GM20431 (cell line): ENCODE results near the gene SLC18A2.
"Not testable (repeated sequence)": the region's sequence is repeated elsewhere in the genome, so short reads cannot be mapped to it uniquely, and the experiment has no call there.

Source experiments
- in situ Hi-C: fragments of 300-500 bp; cut with MseI, MboI; formaldehyde crosslinking; loops from one replicate; pipeline ENCODE4 v1.15.0; 2020; ENCODE audit warnings: low sequenced_read_pairs; ENCODE audit not compliant: unreplicated experiment

Gene SLC18A2

DNA sequence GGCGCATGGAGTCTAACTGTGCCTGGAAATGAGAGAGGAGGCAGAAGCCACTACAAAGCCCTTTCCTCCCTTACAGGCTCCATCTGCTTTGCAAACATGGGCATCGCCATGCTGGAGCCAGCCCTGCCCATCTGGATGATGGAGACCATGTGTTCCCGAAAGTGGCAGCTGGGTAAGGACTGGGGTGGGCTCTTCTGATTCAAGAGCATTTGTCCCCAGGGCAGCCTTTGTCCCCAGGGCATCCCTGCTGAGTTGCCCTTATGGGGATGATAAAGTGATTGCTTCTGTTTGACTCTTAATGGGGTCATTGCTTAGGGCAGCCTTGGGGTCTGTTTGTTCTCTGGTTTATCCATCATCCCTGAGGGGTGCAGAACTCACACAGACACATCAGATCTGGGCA, 16.8 kb downstream of the SLC18A2 start:
- in situ Hi-C loops: no loop called here

DNA sequence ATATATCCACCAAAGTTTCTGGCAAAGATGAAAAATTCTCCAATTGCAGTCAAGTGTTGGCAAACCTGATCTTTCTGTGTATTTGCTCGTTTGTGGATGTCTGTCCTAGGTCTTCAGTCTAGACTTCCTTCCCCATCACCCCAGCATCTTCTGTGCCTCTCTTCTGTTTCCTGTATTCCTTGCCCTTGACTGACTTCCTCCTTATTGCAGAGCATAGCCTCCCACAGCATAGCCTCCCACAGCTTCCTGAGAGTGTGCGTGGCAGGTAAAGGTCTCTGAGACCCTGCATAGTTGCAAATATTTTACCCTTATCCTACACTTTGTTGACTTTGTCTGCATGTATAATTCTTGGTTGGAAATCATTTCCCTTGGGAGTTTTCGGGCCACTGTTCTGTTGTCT, 18.4 kb downstream of the SLC18A2 start:
- in situ Hi-C loops: no loop called here

DNA sequence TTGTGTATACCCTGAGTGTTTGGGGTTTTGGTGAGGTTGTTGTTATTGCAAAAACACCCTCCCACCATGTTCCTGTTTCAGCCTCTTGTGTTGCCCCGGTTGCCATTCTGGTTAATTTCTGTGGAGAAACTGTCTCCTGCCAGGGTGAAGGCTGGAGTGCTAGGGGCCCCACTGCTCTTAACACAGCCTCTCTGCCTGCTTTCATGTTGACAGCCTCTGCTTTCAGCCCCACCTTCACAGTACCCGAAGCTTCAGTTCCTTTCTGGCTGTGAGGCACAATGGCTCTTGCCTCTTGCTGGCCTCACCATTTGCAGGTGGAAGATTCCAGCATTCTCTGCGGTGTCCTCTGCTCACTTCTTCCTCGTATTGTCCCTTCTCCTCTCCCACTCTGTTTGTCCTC, 19.2 kb downstream of the SLC18A2 start:
- in situ Hi-C loops: no loop called here

DNA sequence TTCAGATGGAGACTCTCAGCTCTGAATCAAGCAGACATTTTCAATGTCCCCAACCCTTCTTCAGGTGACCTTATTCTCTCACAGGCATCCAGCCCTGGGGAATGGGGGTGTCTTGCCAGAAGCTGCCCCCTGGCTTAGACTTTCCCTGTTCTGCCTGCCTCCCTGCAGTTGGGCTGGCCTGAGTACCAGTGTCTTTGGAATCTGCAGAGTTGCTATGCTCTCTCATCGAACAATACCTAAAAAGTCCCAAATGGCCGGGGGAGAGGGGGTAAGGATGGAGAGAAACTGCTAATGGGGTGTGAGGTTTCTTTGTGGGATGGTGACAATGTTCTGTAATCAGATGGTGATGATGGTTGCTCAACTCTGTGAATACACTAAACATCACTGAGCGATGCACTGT, 20.6 kb downstream of the SLC18A2 start:
- in situ Hi-C loops: no loop called here

DNA sequence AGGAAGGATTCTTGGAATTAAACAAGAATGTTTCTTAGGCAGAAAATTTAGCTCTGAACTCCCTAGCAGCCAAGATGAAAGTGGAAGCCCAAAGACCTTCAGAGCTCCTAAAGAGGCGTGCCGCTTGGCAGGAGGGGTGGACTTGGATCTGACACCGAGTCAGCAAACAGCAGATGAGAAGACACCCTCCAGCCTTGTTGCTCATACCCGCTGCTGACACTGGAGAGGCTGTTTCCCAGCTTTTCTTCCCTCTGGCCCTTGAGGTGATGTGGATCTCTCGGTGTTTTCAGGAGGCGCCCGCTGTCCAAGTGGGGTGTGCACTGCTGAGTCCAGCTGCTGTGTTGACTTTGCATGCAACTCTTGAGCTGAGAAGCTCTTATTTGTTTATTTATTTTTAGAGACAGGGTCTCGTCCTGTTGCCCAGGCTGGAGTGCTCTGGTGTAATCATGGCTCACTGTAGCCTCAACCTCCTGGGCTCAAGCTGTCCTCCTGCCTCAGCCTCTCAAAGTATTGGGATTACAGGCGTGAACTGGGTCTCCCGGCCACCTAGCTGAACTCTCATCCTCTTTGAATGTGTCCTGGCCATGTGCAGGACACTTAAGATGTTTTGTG, 21.5 kb downstream of the SLC18A2 start:
- in situ Hi-C loops: no loop called here

DNA sequence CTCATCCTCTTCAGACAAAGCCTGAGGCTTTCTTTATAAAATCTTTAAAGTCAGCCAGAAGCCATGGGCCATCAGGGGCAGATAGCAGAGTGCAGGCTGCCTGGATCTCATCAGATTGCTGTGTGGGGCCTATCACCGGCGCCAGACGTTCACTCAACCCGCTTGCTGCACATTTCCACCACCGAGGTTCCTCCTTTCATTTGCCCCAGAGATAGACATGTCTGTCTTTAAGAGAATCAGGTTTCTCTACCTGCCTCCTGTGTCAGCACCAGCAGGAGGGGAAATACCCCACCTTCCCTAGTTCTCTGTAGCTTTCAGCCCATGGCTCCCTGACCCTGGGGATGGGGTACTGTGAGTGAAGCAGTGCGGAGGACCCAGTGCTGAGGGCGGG, 22.0 kb downstream of the SLC18A2 start:
- in situ Hi-C loops: no loop called here

DNA sequence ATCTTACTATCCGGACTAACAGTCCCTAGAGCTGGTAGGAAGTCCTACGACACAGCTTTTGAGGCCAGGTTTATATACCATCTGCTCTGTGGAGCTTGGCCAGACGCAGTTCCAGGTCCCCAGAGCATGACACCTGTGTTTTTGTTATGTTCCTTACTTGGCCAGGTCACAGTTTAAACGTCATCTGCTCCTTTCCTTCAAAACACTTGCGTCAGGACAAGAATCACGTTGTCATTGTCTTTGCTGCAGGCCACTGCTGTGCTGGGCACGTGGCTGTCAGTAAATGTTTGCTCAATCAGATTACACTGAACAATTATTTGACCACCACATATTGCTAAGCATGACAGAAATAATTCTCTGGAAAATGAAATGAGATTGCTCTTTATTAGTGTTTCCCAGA, 23.9 kb downstream of the SLC18A2 start:
- in situ Hi-C loops: no loop called here

DNA sequence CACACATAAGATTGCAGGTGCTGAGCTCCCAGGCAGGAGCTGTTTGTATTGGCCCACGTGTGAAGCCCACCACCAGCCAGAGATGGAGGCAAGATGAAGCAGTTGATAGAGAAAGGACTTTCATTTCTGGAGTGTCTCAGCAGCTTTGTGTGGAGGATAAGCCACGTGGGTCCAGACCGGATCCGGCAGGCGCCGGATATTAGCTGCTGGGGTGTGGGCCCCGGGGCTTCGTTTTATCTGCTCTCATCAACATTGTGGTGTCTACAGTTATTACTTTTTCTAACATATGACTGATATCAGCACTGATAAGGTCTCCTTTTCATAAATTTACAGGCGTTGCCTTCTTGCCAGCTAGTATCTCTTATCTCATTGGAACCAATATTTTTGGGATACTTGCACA, 25.5 kb downstream of the SLC18A2 start:
- in situ Hi-C loops: no loop called here

DNA sequence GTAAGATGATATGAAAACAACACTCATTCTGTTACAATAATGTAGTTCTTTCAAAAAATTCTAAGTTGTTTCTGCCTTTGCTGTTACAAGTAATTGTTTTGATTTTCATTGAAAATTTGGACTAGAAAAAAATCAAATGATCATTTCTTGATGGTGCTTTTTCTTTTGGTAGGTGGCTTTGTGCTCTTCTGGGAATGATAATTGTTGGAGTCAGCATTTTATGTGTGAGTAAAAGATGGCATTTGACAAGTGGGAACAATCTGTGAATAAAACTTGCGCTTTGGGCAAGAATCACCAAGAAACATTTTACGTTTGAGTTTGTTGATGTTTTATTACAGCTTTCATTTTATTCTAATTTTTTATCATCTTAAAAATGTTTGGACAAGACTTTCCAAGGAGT, 25.9 kb downstream of the SLC18A2 start:
- in situ Hi-C loops: no loop called here

DNA sequence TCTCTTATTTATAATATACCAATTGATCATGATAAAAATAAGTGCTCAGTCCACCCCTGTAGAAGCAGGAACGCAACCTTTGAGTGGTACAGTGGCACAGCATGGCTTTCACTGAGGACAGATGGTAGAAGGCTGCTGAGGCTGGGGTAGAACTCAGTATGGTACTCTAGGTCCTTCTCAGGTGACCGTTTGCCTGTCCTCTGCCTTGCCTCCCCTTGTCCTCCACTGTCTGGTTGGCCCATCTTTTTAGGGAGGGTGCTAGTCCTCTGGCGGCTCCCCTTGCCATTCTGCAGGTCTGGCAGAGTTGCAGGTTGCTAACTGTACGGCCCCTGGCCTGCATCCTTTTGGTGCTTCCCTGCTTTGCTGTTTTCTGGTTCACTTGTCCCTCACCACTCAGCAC, 27.3 kb downstream of the SLC18A2 start:
- in situ Hi-C loops: no loop called here

DNA sequence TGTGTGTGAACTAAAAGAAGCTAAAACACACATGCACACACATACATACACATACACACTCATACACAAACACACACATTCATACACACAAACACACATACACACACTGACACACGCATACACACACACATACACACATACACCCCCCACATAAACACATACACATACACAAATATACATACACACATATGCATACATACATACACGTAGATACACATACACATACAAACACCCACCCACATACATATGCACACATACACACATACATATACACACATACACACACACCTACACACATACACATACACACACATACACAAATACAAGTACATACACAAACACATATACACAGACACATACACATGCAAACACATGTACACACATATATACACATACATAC, 28.0 kb downstream of the SLC18A2 start:
- in situ Hi-C loops: no loop called here

DNA sequence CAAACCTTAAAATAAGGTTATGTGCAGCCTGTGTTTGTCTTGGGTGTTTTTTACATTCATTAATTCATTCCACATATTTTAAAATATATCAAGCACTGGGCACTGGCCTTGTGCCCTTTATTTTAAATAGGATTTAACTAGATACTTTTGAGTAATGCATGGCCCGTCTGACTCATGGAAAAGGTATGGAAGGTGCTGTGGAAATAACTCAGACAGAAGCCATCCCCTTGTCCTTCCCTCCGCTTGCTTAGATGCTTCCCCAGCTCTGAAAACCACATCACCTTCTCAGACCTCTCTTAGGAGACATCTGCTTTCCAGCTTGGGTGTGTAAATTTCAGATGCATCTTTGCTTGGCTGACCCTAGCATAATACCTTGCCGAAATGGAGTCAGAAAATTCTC, 30.5 kb downstream of the SLC18A2 start:
- in situ Hi-C loops: no loop called here

DNA sequence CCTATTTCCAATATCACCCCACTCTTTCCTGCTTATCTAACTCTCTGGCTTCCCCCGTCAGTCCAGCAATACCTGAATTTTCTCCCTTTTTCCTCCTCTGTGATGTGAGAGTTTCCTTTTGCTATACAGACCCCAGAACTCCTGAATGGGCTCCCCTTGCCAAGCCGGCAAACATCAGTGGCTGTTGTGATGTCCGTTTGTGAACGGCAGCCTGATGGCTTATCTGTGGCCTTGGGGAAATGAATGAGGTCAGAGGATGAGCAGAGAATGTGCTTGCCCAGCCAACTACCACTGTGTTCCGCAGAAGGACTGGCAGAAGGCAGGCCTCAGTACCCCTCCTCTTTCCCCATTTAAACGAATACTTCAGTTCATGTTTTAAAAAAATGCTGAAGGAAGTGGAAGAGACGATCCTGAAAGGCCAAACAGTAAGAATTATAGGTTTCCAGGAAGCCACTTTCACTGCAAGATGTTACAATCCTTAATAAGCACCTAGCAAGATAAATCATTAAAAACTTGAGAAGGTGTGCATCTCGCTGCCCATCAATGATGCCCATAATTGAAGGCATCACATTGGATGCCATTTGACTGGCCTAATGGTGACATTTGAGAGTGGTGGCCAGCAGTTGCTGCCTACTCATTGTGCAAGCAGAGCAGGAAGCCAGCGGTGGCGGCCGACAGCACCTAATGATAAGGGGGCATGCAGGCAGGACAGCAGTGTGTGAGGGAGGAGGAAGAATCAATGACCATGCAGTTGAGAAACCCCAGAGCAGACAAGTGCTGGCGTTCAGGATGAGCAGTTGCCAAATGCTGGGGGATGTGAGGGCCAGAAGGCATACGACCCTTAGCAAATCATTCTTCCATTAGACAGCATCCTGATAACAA, 31.5 kb downstream of the SLC18A2 start:
- in situ Hi-C loops: no loop called here

DNA sequence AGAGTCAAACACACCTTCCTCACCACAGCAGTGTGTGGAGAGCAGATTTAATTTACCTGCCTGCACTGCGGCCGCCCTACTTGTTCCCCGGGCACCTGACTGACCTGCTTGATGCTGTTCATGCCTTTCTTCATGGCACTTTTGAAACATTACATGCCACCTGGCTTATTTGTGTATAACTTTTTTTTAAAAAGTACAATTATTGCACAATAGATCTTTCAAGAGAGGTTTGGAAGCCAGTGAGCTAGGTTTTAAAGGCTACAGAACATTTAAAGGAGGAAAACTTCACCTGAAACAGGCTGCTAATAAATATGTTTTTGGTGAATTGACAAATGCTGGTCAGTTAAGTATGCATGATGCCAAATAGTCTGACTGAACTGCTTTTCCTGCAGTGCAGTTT, 33.1 kb downstream of the SLC18A2 start:
- in situ Hi-C loops: no loop called here

DNA sequence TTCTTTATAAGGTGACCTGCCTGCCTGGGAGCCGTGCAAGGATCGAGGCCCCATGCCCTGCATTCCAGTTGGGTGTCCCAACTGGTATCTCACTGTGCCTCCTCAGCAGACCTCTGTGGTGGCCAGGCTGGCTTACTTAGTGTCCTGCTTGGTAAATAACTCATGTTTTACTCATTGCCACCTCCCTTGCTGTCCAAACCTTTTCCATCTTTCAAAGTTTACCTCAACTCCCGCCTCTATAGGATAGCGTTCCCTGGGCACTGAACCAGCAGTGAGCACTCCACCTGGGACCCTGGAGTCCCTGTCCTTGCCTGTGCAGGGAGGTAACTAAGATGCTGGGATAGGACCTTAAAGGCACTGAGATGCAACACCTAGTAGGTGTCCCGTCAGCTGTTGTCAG, 33.6 kb downstream of the SLC18A2 start:
- in situ Hi-C loops: no loop called here

DNA sequence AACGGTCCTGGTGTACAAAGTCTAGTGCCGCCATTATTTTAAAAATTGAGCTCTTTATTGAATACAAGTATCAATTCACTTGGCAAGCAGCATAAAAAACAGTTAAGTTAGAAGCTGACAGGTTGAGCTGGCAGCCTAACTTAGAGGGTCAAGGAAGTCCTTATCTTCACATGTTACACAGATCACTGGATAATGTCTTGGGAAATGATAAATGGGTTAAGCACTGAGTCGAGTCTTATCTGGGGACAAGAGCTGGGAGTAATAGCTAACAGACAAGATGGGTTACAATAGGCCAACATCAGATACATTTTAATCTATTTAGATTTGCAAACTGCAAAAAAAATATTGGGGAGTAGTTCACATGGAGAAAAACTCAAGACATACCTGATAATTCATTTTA, 34.2 kb downstream of the SLC18A2 start:
- in situ Hi-C loops: no loop called here

DNA sequence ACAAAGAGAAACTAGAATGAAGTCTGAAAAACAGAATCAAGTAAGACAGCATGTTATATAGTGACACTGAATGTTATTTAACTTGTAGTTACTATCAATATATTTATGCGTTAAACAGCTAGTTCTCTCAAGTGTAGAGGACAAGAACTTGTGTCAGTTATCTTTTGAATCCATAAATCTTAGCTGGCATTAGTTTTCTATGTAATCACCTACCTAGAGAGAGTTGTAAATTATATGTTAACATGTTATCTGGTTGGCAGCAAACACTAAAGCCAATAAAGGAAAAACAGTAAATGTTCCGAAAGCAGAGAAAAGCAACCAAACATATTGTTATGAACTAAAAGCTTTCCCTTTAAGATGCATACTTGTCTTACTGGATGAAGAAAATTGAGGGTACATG, 36.8 kb downstream of the SLC18A2 start:
- in situ Hi-C loops: no loop called here

DNA sequence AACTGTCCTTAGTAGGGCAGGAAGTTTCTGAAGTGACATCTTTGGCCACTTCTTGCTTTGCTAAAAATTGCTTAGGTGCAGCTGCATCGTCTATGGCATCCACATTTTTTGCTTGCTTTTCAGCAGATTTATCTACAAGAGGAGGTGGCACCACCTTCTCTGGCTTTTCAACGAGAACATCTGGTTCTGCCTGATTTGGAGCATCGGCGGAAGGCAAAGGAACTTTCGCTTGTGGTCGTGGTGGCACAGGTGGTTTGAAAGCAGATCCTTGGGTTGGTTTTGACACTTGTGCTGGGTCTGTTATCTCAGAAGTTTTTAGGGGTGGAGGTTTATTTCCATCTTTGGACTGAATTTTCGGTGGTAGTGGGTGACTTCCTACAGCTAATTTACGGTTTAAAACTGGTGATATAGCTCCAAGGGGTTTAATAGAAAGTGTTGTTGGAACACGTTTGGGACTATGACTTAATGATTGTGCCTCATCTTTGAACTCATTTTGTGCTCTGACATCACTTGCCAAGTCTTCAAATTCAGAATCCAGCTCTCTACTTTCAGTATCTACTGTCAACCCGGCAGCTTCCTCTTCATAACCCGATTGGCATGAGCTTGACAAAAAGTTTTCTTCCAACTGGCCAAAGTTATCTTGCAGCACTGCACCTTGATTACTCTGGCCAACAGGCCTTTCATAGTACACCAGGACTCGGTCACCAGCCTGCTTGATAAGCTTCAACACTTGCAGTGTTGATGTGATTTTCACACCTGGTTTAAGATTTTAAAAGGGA, 44.0 kb downstream of the SLC18A2 start:
- in situ Hi-C loops: no loop called here

DNA sequence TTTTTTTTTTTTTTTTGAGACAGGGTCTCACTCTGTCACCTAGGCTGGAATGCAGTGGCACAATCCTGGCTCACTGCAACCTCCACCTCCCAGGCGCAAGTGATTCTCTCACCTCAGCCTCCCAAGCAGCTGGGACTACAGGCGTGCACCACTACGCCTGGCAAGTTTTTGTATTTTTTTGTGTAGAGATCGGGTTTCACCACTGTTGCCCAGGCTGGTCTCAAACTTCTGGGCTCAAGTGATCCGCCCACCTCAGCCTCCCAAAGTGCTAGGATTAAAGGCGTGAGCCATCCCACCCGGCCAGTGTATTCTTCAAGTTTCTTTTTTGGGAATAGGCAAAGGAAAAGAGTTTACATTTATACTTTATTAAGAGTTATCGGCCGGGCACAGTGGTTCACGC, 50.0 kb downstream of the SLC18A2 start:
- in situ Hi-C loops: not testable (repeated sequence)

DNA sequence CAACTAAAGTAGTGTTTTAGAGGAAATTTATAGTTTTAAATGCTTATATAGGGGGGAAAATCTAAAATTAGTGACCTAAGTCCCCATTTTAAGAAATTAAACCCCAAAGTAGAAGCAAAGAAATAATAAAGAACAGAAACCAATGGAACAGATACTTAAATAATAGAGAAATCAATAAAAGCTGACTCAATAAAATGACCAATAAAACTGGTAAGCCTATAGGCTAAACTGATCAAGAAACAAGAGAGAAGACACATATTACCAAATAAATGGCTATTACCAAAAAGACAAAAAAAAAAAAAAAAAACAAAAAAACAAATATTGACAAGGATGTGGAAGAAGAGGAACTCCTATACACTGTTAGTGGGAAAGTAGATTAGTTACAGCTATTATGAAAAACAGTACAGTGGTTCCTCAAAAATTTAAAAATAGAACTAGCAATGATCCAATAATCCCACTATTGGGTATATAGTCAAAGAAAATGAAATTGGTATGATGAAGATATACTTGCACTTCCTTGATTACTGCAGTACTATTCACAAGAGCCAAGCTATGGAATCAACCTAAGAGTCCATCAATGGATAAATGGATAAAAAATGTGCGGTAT, 53.2 kb downstream of the SLC18A2 start:
- in situ Hi-C loops: no loop called here

DNA sequence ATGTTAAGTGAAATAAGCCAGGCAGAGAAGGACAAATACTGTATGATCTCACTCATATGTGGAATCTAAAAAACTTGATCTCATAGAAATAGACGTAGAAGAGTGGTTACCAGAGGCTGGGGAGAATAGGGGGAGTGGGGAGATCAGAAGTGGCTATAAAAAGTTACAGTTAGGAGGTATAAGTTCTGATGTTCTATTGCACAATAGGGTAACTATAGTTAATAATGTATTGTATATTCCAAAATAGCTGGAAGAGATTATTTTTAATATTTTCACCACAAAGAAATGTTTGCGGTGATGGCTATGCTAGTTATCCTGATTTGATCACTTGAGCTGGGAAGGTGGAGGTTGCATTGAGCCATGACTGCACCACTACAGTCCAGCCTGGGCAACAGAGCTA, 53.8 kb downstream of the SLC18A2 start:
- in situ Hi-C loops: no loop called here
